ENCODE results near the gene CDK14.

GRCh38 chr7:90977056-90977455 lies 380.9 kb downstream of the CDK14 start:
- TF ChIP-seq REST (IDR thresholded peaks at IDR 0.05; ENCODE audit: insufficient read depth in 1 of 2, low read depth in 2 of 2, low read length in 2 of 2) (no peak), SIN3A (IDR thresholded peaks at IDR 0.05; ENCODE audit: borderline replicate concordance, insufficient read depth, low read length) (no peak), TAF1 (IDR thresholded peaks at IDR 0.05; ENCODE audit: borderline replicate concordance, insufficient read depth, low read length) (no peak), POLR2AphosphoS5 (IDR thresholded peaks at IDR 0.05; ENCODE audit: low read depth, low read length) (no peak), FOXP2 (optimal IDR thresholded peaks at IDR 0.05; ENCODE audit: borderline replicate concordance, extremely low read depth, extremely low read length, insufficient read depth) (no peak)

Measured in PFSK-1 (cell line).